DMS114 treated with DMSO at 0.1 percent for 48 hours (cell line): ENCODE measurements around the gene AJAP1.

Experiments
- DNase-seq: peaks from one replicate; lab custom pipeline; 2025; ENCODE audit not compliant: unreplicated experiment; lab: John Stamatoyannopoulos, UW

AJAP1 gene

GRCh38 chr1:4678066-4678717, 23.8 kb downstream of the AJAP1 start:
- DNase-seq: no peak

- no peak for DNase-seq
Measured at GRCh38 chr1:4681026-4681425, 26.6 kb downstream of the AJAP1 start.

- no peak for DNase-seq
Measured at GRCh38 chr1:4682607-4683220, 28.3 kb downstream of the AJAP1 start.

GRCh38 chr1:4684136-4684535, 29.7 kb downstream of the AJAP1 start:
- DNase-seq: no peak

- DNase-seq: no peak
Measured at GRCh38 chr1:4684864-4685522, 30.6 kb downstream of the AJAP1 start.

GRCh38 chr1:4685523-4685865, 31.1 kb downstream of the AJAP1 start:
- no peak for DNase-seq

GRCh38 chr1:4687943-4688342, 33.5 kb downstream of the AJAP1 start:
- DNase-seq: no peak

GRCh38 chr1:4689271-4689935, 35.0 kb downstream of the AJAP1 start:
- DNase-seq: no peak

- no peak for DNase-seq
Measured at GRCh38 chr1:4689941-4690635, 35.7 kb downstream of the AJAP1 start.

GRCh38 chr1:4690951-4691675, 36.7 kb downstream of the AJAP1 start:
- DNase-seq: no peak

- no peak for DNase-seq
Measured at GRCh38 chr1:4691766-4692405, 37.5 kb downstream of the AJAP1 start.

GRCh38 chr1:4692437-4692836, 38.0 kb downstream of the AJAP1 start:
- no peak for DNase-seq

- DNase-seq: no peak
Measured at GRCh38 chr1:4693331-4693730, 38.9 kb downstream of the AJAP1 start.

- DNase-seq: no peak
Measured at GRCh38 chr1:4693891-4694290, 39.5 kb downstream of the AJAP1 start.

GRCh38 chr1:4694492-4694891, 40.1 kb downstream of the AJAP1 start:
- no peak for DNase-seq

GRCh38 chr1:4695241-4695640, 40.8 kb downstream of the AJAP1 start:
- no peak for DNase-seq

GRCh38 chr1:4696161-4696745, 41.8 kb downstream of the AJAP1 start:
- DNase-seq: no peak

- DNase-seq: no peak
Measured at GRCh38 chr1:4696753-4697152, 42.3 kb downstream of the AJAP1 start.

- no peak for DNase-seq
Measured at GRCh38 chr1:4697801-4698200, 43.4 kb downstream of the AJAP1 start.

- no peak for DNase-seq
Measured at GRCh38 chr1:4698911-4699310, 44.5 kb downstream of the AJAP1 start.
